ENCODE measurements around the gene FOXP1.

FOXP1 gene

GRCh38 chr3:71428841-71429596 lies 154.5 kb downstream of the FOXP1 start:
- DNase-seq (ENCODE audit: low spot score): no peak

DNA sequence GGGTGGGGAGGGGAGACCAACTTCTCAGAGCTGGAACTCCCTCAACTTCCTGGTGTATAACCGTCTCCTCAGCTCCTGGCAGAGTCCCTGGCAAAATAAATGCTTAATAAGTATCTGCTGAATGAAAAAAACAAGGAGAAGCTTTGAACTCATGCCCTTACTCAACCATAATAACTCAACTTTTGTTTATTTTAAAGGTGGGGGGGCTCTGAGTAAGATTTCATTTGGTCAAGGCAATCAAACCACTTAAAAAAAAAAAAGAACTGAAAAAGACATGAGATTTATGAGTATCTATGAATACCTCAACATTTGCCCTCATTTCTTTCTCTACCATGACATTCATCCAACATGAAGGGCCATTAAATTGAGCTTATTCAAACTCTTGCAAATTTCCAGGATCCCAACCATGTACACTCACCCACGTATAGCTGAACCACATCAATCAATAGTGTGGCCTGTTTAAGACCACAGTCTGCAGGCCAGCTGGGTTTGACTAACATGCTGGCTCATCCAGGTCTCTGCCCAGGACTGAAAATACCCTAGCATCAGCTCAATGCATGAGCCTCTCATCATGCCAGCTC lies 157.9 kb downstream of the FOXP1 start:
- DNase-seq (ENCODE audit: low spot score): no peak

DNA sequence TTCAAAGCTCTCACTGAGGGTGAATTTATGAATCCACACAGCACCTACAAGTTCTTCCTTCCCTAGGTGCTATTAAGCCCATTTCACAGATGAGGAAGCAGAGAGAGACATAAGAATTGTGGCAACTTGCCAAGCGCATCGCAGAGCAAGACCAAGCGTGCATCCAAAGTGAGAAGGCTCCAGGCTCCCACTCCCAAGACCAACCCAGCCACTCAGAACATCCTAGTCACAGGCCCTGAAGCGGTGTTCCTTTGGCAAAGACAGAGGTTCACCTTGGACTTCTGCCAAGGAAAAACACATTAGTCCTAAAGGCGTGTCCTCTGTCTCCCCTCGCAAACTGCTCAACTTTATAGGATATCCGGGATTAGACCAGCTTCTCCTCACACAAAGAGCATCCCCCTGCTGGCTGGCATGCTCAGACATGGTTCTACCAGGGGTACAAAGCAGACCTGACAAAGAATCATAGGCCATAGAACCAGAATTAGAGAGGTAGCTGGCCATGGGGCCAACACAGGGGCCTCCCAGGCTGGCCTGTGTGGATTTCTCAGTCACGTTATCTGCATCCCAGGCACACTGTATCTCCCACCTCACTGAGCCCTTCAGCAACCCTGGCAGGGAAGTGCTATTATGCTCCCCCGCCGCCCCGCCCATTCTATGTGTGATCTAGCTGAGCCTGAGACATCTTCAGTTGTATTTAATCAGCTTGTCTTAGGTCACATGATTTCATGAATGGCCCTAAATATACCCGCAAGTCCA lies 160.2 kb downstream of the FOXP1 start:
- DNase-seq (ENCODE audit: low spot score): no peak

- no peak for DNase-seq (ENCODE audit: low spot score)
These were observed 161.5 kb downstream of the FOXP1 start for GRCh38 chr3:71421820-71422566.

GRCh38 chr3:71421475-71421819 lies 162.1 kb downstream of the FOXP1 start:
- no peak for DNase-seq (ENCODE audit: low spot score)

DNA sequence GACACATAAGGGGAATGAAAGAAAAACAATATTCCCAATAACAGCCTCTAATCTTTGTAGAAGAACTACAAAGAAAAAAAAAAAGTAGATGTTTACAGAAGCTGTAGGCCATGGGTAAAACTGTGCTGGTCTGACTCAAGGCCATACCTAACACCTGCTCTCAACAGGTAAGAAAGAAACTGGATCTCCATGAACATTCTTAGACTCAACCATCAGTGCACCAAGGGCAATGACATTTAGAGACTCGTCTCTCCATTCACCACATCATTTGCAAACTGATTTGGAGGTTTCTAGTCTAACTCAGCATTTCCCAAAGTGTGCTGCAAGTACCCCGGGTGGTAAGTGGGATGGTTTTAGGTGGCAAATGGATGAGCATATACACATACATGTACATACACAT lies 164.2 kb downstream of the FOXP1 start:
- no peak for DNase-seq (ENCODE audit: low spot score)

DNA sequence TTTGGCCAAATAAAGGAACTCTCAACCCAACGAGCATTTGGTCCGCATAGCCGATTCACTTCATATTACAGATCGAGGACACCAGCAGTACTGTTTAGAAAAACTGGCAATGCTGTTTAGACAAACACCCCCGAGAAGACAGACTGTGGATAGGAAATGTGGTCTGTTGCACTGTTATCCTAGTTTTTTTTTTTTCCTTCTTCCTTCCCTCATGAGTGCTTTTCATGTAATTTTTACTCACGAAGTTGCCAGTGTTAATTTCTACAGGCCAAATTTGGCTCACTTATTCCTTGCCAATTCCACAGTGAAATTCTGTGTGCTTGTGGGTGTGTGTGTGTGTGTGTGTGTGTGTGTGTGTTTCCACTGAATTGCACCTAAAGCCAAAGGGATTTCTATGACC lies 165.7 kb downstream of the FOXP1 start:
- DNase-seq (ENCODE audit: low spot score): no peak

GRCh38 chr3:71416876-71417275 lies 166.7 kb downstream of the FOXP1 start:
- DNase-seq (ENCODE audit: low spot score): peak; percentile 50

DNA sequence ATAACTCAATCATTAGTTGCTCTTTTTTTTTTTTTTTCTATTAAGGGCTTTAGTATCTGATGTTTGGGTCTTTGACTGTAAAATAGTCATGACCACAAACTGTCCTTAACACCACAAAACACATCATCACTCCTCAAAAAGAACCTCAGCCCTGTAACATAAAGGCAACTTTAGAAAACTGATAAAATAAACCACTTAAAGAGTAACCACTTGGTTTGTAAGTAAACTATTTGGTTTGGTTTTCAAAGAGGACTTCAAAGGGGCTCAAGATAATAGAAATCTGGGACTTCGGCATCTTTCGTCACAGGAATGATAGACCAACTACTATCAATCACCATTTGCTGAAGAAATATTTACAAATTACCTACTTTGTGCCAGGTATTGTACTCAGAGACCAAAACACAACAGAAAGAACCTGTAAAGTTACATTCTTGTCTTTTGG lies 167.8 kb downstream of the FOXP1 start:
- DNase-seq (ENCODE audit: low spot score): no peak

GRCh38 chr3:71414189-71414927 lies 169.2 kb downstream of the FOXP1 start:
- DNase-seq (ENCODE audit: low spot score): no peak

DNA sequence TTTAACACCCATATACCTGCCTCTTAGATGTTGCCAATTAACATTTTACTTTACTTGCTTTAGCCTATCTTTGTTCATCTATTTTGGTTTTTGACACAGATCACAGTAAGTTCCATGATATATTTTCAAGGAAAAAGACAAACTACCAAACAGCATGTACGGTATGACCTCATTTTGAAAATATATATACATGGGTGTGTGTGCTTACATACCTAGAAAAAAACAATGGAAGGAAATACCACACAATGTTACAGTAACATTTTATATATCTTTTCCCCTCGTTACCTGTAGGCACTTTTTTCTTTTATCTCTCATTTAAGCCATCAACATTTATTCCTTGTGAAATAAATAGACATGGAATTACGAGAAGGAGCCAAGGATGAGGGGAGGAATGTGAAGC lies 170.0 kb downstream of the FOXP1 start:
- DNase-seq (ENCODE audit: low spot score): no peak

DNA sequence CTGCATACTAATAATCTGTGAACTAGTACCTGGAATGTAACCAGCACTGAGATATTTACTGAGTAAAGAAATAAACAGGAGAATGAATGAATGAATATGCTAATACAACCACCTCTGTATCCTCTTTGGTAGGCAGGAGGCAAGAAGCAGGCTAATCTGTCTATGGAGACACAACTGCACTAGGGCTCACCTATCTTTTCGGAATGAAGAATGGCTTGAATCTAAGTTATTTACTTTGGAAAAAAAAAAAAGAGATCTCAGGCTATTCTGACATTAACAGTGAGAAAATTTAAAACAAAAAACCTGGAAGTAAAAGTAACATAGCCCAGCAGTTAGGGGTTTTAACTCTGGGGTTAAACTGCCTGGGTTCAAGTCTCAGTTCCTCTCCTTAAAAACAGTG lies 174.2 kb downstream of the FOXP1 start:
- no peak for DNase-seq (ENCODE audit: low spot score)

GRCh38 chr3:71408903-71409302 lies 174.6 kb downstream of the FOXP1 start:
- no peak for DNase-seq (ENCODE audit: low spot score)

DNA sequence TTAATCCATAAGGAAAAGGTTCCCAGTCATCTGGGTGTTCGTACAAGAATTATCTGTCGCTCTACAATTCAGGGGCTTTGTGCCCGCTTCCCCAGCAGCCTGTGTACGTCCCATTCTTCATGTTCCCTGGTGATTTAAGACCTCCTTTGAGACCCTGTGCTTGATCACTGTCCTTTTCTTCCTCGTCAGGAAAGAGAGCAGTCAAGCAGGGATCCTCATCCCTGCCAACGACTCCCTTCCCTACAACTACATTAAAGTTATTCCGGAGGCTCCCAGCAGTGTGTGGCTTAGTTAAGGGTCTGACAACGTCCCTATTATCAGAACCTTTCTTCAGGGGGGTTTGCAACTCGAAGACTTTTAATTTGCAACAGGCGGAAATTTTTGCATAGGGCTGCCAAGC lies 175.7 kb downstream of the FOXP1 start:
- DNase-seq (ENCODE audit: low spot score): no peak

DNA sequence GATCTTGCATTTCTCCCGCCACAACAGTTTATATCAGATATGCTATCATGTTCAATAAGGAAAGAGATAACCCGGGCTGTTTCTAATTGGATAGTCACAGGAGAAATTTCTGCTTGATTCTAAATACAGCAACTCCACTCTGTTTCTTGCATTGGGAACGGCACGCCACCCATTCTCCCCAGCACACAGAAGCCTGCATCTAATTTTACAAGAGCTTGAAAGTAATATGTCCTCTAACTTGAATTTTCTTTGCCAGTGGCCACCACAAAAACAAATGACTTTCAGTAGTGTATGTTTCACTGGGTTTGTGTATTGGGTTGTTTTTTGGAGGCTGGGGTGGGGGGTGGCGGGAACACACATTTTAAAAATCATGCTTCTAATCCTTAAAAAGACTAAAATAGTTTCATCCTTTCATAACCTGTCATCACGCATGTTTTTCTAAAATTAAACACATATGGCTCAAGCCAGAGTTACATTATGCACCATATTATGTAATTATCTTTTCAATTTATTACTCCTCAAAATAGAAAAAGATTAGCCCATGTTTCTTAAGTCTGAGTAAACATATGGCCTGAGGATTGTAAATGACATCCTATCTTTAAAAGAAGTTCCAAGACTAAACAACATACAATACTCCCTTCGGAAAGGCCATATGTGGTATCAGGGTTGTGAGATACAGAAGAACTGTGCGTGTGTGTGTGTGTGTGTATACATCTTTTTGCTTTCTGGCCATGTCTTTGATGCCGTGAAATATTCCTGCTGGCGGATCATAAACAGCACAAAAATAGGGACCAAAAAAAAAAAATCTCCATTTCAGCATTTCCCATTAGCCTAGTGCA lies 176.3 kb downstream of the FOXP1 start:
- DNase-seq (ENCODE audit: low spot score): no peak

GRCh38 chr3:71402911-71403310 lies 180.6 kb downstream of the FOXP1 start:
- no peak for DNase-seq (ENCODE audit: low spot score)

DNA sequence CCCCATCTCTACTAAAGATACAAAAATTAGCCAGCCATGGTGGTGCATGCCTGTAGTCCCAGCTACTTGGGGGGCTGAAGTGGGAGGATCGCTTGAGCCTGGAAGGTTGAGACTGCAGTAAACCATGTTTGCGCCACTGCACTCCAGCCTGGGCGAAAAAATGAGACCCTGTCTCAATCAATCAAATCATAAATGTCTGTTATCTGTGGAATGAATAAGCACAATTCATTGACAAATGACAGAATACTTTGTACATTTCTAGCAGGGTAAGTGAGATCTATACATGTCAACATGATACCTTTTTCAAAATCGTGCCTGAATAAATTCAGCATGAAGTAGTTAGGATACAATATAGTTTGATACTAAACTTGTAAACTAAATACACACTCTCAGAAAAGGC lies 181.2 kb downstream of the FOXP1 start:
- DNase-seq (ENCODE audit: low spot score): no peak

DNA sequence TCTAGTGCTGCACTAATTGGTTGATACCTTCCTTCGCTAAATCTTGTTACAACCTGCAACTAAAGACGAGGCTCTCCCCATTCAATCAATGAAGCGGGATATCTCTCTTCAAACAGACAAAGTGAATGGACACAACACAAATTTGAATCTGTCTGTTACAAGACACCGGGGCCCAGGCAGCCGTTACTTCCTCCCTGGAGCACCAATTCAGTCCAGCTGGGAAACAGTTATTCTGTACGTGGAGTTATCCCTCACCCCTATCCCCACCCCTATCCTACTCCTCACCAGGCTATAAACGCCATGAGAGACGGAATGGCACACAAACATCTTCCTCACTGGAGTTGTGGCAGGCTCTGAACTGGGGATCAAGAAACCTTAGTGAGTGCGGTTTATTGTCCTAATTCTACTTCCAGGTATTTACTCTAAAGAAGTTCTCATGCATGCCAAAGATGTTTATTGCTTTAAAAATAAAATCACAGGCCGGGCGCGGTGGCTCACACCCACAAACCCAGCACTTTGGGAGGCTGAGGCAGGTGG lies 181.8 kb downstream of the FOXP1 start:
- no peak for DNase-seq (ENCODE audit: low spot score)

DNA sequence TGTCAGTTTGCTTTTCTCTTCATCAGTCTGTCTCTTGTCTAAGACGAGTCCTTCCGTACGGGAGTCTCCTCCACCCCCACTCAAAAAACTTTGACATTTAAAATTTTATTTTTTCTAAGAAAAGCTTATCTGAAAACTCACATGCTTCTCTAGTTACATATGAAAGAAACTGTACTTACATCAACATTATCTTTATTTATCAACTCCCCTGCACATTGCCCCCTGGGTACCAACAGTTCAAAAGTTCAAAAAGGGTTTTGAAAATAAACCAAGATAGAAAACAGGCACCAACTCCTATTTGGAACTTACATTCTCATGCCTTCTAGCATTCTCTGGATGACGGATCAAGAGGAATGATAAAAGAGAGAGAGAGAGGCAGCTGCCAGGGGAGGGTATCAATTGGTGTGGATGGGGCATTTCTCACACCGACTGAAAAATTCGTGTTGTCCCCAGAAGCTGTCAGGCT lies 182.5 kb downstream of the FOXP1 start:
- no peak for DNase-seq (ENCODE audit: low spot score)

GRCh38 chr3:71399478-71399877 lies 184.1 kb downstream of the FOXP1 start:
- no peak for DNase-seq (ENCODE audit: low spot score)
